ENCODE measurements around the gene ADCY9. TPM values are rescaled to one million over a fixed set of nuclear protein-coding genes. Genes with fewer than 3 reads are reported as not detected.
A peak's percentile ranks its signal among the peaks of the same experiment; 100 is the strongest.

The ADCY9 gene
- total and polyA plus RNA-seq, 2 experiments from 2014 or later, result 2.2 to 18.3 TPM

DNA sequence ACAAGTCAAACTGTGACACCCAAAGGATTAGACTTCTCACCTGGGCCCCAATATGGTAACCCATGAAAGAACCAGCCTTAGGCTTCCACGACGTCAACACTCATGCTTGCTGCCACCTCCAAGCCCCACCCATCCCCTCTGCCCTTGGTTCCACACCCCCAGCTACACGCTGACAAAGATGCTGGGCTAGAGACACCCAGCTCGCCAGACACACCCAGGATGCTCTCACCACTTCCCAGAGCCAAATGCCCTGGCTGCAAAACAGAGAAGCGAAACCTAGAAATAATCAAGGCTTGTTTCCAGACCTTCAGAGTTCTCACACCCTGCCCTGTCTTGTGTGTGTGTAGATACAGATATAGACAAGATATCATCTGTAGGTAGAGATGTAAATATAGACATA is 26.0 kb upstream of the ADCY9 start (continued):
- TF ChIP-seq NANOG (IDR thresholded peaks at IDR 0.05; ENCODE audit: borderline replicate concordance), result no peak
- no peak for TF ChIP-seq JUNB (IDR thresholded peaks at IDR 0.05; ENCODE audit: unreplicated experiment)
- no peak for TF ChIP-seq CREB1 (CRISPR knock-in tag; IDR thresholded peaks at IDR 0.05; ENCODE audit: low read depth)
- TF ChIP-seq STAT1 (IDR thresholded peaks at IDR 0.05; ENCODE audit: unreplicated experiment), result no peak

DNA sequence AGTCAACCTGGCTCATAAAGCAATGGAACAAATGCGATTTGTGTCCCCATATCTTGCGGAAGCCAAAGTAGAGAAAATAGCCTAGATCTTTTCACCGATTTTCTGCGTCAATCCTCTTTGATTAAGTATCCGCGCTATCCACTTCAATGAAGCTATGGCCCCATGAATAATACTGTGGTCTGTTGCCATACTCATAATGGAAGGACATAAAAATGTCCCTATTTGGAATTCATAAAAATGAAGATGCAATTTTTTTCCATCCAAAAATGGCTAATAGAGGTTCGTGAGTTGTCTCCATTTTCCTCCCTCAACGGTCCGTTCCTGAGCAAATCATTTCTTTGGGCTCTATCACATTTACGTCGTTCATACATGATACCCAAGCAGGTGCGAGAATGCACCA is 25.4 kb upstream of the ADCY9 start:
- peaks cover 10% of the 10 kb centered on the region for H3K9me3 Mint-ChIP-seq
- H3K4me3 Mint-ChIP-seq, result no peak overlapping the region
- TF ChIP-seq EZH2 (IDR thresholded peaks at IDR 0.05; ENCODE audit: low read depth, unreplicated experiment) (no peak), EZH2phosphoT487 (IDR thresholded peaks at IDR 0.05; ENCODE audit: unreplicated experiment) (no peak)
- no peaks in the 10 kb centered on the region for H3K36me3 Mint-ChIP-seq (ENCODE audit: low read depth)
- H3K27me3 ChIP-seq (ENCODE audit: insufficient read depth), result no peaks in the 10 kb centered on the region
- no peak overlapping the region for H3K4me3 ChIP-seq
- no peaks in the 10 kb centered on the region for H3K36me3 ChIP-seq (ENCODE audit: insufficient read depth)
- ATAC-seq, result no peak
- H3K9me2 ChIP-seq (ENCODE audit: insufficient read depth), result no peaks in the 10 kb centered on the region
- H3K27ac ChIP-seq (ENCODE audit: low read depth), result no peak overlapping the region
- H4K20me1 ChIP-seq (replicated peaks; ENCODE audit: insufficient read depth), result no peaks in the 10 kb centered on the region
- H3K4me1 Mint-ChIP-seq, result no peaks in the 10 kb centered on the region
- H2AFZ ChIP-seq, result 0 out of 2 replicates have a peak overlapping the region, but pooled peaks have one; percentile 52
- no peaks in the 10 kb centered on the region for H3K79me2 ChIP-seq (replicated peaks; ENCODE audit: insufficient read depth)
- H3K4me2 ChIP-seq, result no peak overlapping the region
- H3F3A ChIP-seq (replicated peaks; ENCODE audit: low read depth), result no peaks in the 10 kb centered on the region
- no peaks in the 10 kb centered on the region for H3K4me1 ChIP-seq (ENCODE audit: insufficient read depth)
- no peak for DNase-seq (ENCODE audit: low spot score)
- H3K27me3 Mint-ChIP-seq (ENCODE audit: insufficient read depth, low read depth, poor library complexity), result peaks cover 4% of the 10 kb centered on the region
- H3K27ac Mint-ChIP-seq, result no peak overlapping the region

DNA sequence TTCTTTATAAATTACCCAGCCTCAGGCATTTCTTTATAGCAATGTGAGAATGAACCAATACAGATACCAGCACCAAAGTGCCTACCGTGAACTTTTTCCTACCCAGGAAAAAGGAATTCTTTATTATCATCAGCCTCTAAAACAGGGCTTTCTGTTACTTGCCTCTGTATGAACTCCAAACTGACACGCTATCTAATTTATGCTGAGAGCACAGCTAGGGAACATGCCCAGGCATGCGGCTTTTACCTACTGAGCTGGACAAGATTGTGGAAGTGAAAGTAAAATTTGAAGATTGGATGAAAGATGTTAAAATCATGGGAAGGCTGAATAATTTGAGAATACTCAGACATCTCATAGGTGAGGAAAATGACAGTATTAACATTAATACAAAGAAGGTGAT is 24.4 kb upstream of the ADCY9 start:
- DNase-seq (ENCODE audit: low spot score) (no peak), ATAC-seq (no peak)
- H3K27me3 ChIP-seq (ENCODE audit: insufficient read depth), result no peaks in the 10 kb centered on the region
- H3K36me3 ChIP-seq (ENCODE audit: insufficient read depth), result no peaks in the 10 kb centered on the region
- no peaks in the 10 kb centered on the region for H4K20me1 ChIP-seq (replicated peaks; ENCODE audit: insufficient read depth)
- H3K4me1 ChIP-seq (ENCODE audit: insufficient read depth), result no peaks in the 10 kb centered on the region
- H3K4me3 ChIP-seq, result no peak overlapping the region
- no peaks in the 10 kb centered on the region for H3K36me3 Mint-ChIP-seq (ENCODE audit: low read depth)
- no peaks in the 10 kb centered on the region for H3F3A ChIP-seq (replicated peaks; ENCODE audit: low read depth)
- no peak overlapping the region for H3K4me2 ChIP-seq
- H3K27me3 Mint-ChIP-seq (ENCODE audit: insufficient read depth, low read depth, poor library complexity), result peaks cover 6% of the 10 kb centered on the region
- no peak overlapping the region for H3K27ac Mint-ChIP-seq
- no peaks in the 10 kb centered on the region for H3K79me2 ChIP-seq (replicated peaks; ENCODE audit: insufficient read depth)
- H3K4me1 Mint-ChIP-seq, result 0 out of 3 replicates have a peak, but pooled peaks cover 2% of the 10 kb centered on the region
- H3K27ac ChIP-seq (ENCODE audit: low read depth), result no peak overlapping the region
- H3K4me3 Mint-ChIP-seq, result no peak overlapping the region
- H2AFZ ChIP-seq, result peak overlapping the region; percentile 1; the same call in 1 of the 2 replicates
- H3K9me3 Mint-ChIP-seq, result peaks cover 10% of the 10 kb centered on the region
- peaks cover 3% of the 10 kb centered on the region; the same call in 1 of the 2 replicates for H3K9me2 ChIP-seq (ENCODE audit: insufficient read depth)
- TF ChIP-seq, protein P1, sequence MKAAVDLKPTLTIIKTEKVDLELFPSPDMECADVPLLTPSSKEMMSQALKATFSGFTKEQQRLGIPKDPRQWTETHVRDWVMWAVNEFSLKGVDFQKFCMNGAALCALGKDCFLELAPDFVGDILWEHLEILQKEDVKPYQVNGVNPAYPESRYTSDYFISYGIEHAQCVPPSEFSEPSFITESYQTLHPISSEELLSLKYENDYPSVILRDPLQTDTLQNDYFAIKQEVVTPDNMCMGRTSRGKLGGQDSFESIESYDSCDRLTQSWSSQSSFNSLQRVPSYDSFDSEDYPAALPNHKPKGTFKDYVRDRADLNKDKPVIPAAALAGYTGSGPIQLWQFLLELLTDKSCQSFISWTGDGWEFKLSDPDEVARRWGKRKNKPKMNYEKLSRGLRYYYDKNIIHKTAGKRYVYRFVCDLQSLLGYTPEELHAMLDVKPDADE (IDR thresholded peaks at IDR 0.05), result no peak
- TF ChIP-seq, protein P2, sequence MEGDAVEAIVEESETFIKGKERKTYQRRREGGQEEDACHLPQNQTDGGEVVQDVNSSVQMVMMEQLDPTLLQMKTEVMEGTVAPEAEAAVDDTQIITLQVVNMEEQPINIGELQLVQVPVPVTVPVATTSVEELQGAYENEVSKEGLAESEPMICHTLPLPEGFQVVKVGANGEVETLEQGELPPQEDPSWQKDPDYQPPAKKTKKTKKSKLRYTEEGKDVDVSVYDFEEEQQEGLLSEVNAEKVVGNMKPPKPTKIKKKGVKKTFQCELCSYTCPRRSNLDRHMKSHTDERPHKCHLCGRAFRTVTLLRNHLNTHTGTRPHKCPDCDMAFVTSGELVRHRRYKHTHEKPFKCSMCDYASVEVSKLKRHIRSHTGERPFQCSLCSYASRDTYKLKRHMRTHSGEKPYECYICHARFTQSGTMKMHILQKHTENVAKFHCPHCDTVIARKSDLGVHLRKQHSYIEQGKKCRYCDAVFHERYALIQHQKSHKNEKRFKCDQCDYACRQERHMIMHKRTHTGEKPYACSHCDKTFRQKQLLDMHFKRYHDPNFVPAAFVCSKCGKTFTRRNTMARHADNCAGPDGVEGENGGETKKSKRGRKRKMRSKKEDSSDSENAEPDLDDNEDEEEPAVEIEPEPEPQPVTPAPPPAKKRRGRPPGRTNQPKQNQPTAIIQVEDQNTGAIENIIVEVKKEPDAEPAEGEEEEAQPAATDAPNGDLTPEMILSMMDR (conservative IDR thresholded peaks at IDR 0.05; ENCODE audit: low read depth in 2 of 2), result no peak
- TF ChIP-seq ZNF331 (CRISPR knock-in tag; IDR thresholded peaks at IDR 0.05; ENCODE audit: low read depth), result no peak
- TF ChIP-seq CREB1 (CRISPR knock-in tag; IDR thresholded peaks at IDR 0.05; ENCODE audit: low read depth), result no peak
- no peak for TF ChIP-seq EZH2 (IDR thresholded peaks at IDR 0.05; ENCODE audit: low read depth, unreplicated experiment)
- TF ChIP-seq STAT1 (IDR thresholded peaks at IDR 0.05; ENCODE audit: unreplicated experiment), result no peak
- no peak for TF ChIP-seq JUNB (IDR thresholded peaks at IDR 0.05; ENCODE audit: unreplicated experiment)
- TF ChIP-seq, protein P3, sequence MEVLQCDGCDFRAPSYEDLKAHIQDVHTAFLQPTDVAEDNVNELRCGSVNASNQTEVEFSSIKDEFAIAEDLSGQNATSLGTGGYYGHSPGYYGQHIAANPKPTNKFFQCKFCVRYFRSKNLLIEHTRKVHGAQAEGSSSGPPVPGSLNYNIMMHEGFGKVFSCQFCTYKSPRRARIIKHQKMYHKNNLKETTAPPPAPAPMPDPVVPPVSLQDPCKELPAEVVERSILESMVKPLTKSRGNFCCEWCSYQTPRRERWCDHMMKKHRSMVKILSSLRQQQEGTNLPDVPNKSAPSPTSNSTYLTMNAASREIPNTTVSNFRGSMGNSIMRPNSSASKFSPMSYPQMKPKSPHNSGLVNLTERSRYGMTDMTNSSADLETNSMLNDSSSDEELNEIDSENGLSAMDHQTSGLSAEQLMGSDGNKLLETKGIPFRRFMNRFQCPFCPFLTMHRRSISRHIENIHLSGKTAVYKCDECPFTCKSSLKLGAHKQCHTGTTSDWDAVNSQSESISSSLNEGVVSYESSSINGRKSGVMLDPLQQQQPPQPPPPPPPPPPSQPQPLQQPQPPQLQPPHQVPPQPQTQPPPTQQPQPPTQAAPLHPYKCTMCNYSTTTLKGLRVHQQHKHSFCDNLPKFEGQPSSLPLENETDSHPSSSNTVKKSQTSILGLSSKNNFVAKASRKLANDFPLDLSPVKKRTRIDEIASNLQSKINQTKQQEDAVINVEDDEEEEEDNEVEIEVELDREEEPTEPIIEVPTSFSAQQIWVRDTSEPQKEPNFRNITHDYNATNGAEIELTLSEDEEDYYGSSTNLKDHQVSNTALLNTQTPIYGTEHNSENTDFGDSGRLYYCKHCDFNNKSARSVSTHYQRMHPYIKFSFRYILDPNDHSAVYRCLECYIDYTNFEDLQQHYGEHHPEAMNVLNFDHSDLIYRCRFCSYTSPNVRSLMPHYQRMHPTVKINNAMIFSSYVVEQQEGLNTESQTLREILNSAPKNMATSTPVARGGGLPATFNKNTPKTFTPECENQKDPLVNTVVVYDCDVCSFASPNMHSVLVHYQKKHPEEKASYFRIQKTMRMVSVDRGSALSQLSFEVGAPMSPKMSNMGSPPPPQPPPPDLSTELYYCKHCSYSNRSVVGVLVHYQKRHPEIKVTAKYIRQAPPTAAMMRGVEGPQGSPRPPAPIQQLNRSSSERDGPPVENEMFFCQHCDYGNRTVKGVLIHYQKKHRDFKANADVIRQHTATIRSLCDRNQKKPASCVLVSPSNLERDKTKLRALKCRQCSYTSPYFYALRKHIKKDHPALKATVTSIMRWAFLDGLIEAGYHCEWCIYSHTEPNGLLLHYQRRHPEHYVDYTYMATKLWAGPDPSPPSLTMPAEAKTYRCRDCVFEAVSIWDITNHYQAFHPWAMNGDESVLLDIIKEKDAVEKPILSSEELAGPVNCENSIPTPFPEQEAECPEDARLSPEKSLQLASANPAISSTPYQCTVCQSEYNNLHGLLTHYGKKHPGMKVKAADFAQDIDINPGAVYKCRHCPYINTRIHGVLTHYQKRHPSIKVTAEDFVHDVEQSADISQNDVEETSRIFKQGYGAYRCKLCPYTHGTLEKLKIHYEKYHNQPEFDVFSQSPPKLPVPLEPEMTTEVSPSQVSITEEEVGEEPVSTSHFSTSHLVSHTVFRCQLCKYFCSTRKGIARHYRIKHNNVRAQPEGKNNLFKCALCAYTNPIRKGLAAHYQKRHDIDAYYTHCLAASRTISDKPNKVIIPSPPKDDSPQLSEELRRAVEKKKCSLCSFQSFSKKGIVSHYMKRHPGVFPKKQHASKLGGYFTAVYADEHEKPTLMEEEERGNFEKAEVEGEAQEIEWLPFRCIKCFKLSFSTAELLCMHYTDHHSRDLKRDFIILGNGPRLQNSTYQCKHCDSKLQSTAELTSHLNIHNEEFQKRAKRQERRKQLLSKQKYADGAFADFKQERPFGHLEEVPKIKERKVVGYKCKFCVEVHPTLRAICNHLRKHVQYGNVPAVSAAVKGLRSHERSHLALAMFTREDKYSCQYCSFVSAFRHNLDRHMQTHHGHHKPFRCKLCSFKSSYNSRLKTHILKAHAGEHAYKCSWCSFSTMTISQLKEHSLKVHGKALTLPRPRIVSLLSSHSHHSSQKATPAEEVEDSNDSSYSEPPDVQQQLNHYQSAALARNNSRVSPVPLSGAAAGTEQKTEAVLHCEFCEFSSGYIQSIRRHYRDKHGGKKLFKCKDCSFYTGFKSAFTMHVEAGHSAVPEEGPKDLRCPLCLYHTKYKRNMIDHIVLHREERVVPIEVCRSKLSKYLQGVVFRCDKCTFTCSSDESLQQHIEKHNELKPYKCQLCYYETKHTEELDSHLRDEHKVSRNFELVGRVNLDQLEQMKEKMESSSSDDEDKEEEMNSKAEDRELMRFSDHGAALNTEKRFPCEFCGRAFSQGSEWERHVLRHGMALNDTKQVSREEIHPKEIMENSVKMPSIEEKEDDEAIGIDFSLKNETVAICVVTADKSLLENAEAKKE (CRISPR knock-in tag; IDR thresholded peaks at IDR 0.05), result no peak
- no peak for TF ChIP-seq EZH2phosphoT487 (IDR thresholded peaks at IDR 0.05; ENCODE audit: unreplicated experiment)
- no peak for TF ChIP-seq POLR2AphosphoS5 (IDR thresholded peaks at IDR 0.05; ENCODE audit: low read depth)
- TF ChIP-seq NANOG (IDR thresholded peaks at IDR 0.05; ENCODE audit: borderline replicate concordance), result no peak

Measured in GM23338 (cell line).